Endothelial cell of umbilical vein (primary cell): ENCODE results near the gene SYCP3. TPM values are rescaled to one million over a fixed set of nuclear protein-coding genes. Genes with fewer than 3 reads are reported as not detected.

Source experiments
- BruUV-seq: library from RNA; stranded (reverse); fragments of 400-500 nt; replicated peaks from 2 replicates; lab custom pipeline; 2021; lab: Mats Ljungman, UMichigan
- CTCF ChIA-PET: fragments of 300-600, 350-600 bp; sonication (Branson Sonifier 250); formaldehyde crosslinking; loops from one replicate; lab custom pipeline; 2021; ENCODE audit warnings: antibody characterized with exemption, inconsistent platforms; lab: Charles Lee
- POLR2A ChIA-PET: fragments of 300-600, 350-600 bp; sonication (Branson Sonifier 250); formaldehyde crosslinking; loops from one replicate; lab custom pipeline; 2021; ENCODE audit warnings: antibody characterized with exemption, inconsistent platforms; lab: Charles Lee
- DNase-seq: peaks from one replicate; pipeline ENCODE4 v3.0.0-alpha.2; 2011; ENCODE audit warnings: low read depth, low spot score
- FAIRE-seq: peaks from 2 replicates; lab custom pipeline; 2011; peaks lifted over from hg19 to GRCh38; lab: Jason Lieb, UNC
- H2AFZ ChIP-seq: 2 replicates; pipeline ENCODE4 v1.6.0; 2012; ENCODE audit warnings: low read depth, low read length, control low read depth, inconsistent platforms
- H3K27ac ChIP-seq: 2 replicates; pipeline ENCODE4 v1.5.1; 2011; ENCODE audit warnings: low read depth, mild to moderate bottlenecking, control low read depth, low read length, moderate library complexity; ENCODE audit not compliant: insufficient read depth
- H3K27me3 ChIP-seq, 2 experiments: 2 replicates each; pipeline versions ENCODE4 v1.6.0 to v1.6.1; 2011; ENCODE audit warnings: low read length in 2 of 2, mixed read lengths in 1 of 2; ENCODE audit not compliant: control insufficient read depth in 2 of 2, insufficient read depth in 2 of 2
- H3K36me3 ChIP-seq, 2 experiments: 2 replicates in 1 of 2; 3 replicates in 1 of 2; pipeline ENCODE4 v1.5.1; 2011; ENCODE audit warnings: low read length in 2 of 2, mild to moderate bottlenecking in 1 of 2, moderate library complexity in 1 of 2; ENCODE audit not compliant: control insufficient read depth in 2 of 2, insufficient read depth in 2 of 2; ENCODE audit errors: extremely low read depth in 1 of 2
- H3K4me1 ChIP-seq: 3 replicates; pipeline ENCODE4 v1.5.1; 2011; ENCODE audit warnings: mild to moderate bottlenecking, low read length; ENCODE audit not compliant: control insufficient read depth, insufficient read depth; ENCODE audit errors: extremely low read depth
- H3K4me2 ChIP-seq: 2 replicates; pipeline ENCODE4 v1.6.1; 2011; ENCODE audit warnings: low read length, control low read depth, mixed read lengths; ENCODE audit not compliant: insufficient read depth
- H3K4me3 ChIP-seq, 3 experiments: fragments of 200-600 bp in 1 of 3; sonication (generic), shearing (Covaris generic) in 1 of 3; replicated peaks in 1 of 3; 2 replicates each; pipeline ENCODE4 v1.5.1; 2011 to 2016; ENCODE audit warnings: control low read depth in 3 of 3, low read length in 3 of 3, mild to moderate bottlenecking in 2 of 3, inconsistent platforms in 1 of 3, low read depth in 1 of 3, moderate library complexity in 1 of 3; ENCODE audit not compliant: insufficient read depth in 1 of 3
- H3K79me2 ChIP-seq: 2 replicates; pipeline ENCODE4 v1.6.0; 2012; ENCODE audit warnings: low read length, inconsistent platforms; ENCODE audit not compliant: control insufficient read depth, insufficient read depth
- H3K9ac ChIP-seq: replicated peaks from 2 replicates; pipeline ENCODE3; 2011; ENCODE audit warnings: low read length, control low read depth; ENCODE audit not compliant: insufficient read depth; ENCODE audit errors: extremely low read depth
- H3K9me1 ChIP-seq: replicated peaks from 3 replicates; pipeline ENCODE4 v1.6.0; 2011; ENCODE audit warnings: mild to moderate bottlenecking, low read length; ENCODE audit not compliant: control insufficient read depth, insufficient read depth; ENCODE audit errors: extremely low read depth
- H3K9me3 ChIP-seq: replicated peaks from 2 replicates; pipeline ENCODE4 v1.5.1; 2012; ENCODE audit warnings: low read length, inconsistent platforms; ENCODE audit not compliant: control insufficient read depth, insufficient read depth
- H4K20me1 ChIP-seq: replicated peaks from 2 replicates; pipeline ENCODE3; 2011; ENCODE audit warnings: mild to moderate bottlenecking, low read length; ENCODE audit not compliant: control insufficient read depth, insufficient read depth; ENCODE audit errors: extremely low read depth
- CTCF ChIP-seq, 2 donors: IDR thresholded peaks; 1 replicate in 1 of 2; 2 replicates in 1 of 2; pipeline ENCODE4 v1.5.1; 2011; ENCODE audit warnings: low read length in 2 of 2, mild to moderate bottlenecking in 2 of 2, moderate library complexity in 2 of 2, control low read depth in 1 of 2, inconsistent platforms in 1 of 2, low read depth in 1 of 2; ENCODE audit not compliant: insufficient read depth in 1 of 2; ENCODE audit errors: extremely low read depth in 1 of 2
- EZH2 ChIP-seq: IDR thresholded peaks from 2 replicates; pipeline ENCODE4 v1.6.1; 2012; ENCODE audit warnings: borderline replicate concordance, low read depth, mild to moderate bottlenecking, moderate library complexity, low read length, inconsistent platforms; ENCODE audit not compliant: severe bottlenecking
- FOS ChIP-seq: IDR thresholded peaks from 2 replicates; pipeline ENCODE4 v1.6.1; 2011; ENCODE audit warnings: mild to moderate bottlenecking, low read length, moderate library complexity, borderline replicate concordance; ENCODE audit not compliant: insufficient read depth
- GATA2 ChIP-seq: IDR thresholded peaks from 2 replicates; pipeline ENCODE4 v1.7.0; 2011; ENCODE audit warnings: low read depth, mild to moderate bottlenecking, moderate library complexity, mixed read lengths, low read length; ENCODE audit not compliant: insufficient read length, insufficient read depth
- MAX ChIP-seq: IDR thresholded peaks from 2 replicates; pipeline ENCODE4 v1.6.1; 2011; ENCODE audit not compliant: insufficient read depth, insufficient read length
- MYC ChIP-seq: IDR thresholded peaks from one replicate; pipeline ENCODE4 v1.6.1; 2011; ENCODE audit warnings: mild to moderate bottlenecking, low read depth, low read length
- dilution Hi-C: fragments of 300-500 bp; cut with MboI; formaldehyde crosslinking; loops from one replicate; pipeline ENCODE4 v1.15.0; 2019; ENCODE audit warnings: low sequenced_read_pairs; ENCODE audit not compliant: extremely low pct_ligation_motif_present
- intact Hi-C: fragments of 100-400 bp; cut with micrococcal nuclease; formaldehyde crosslinking; loops from one replicate; pipeline ENCODE4 v1.10.0; 2022
- polyA plus RNA-seq, 4 experiments: library from polyadenylated mRNA; depleted of rRNA in 3 of 4; stranded (reverse) in 3 of 4; unstranded in 1 of 4; fragments of >200 nt; gene quantifications; 2 replicates each; pipeline versions ENCODE4 v1.2.1 to v1.2.3, GENCODE V29; 2011 to 2012; ENCODE audit warnings: missing spikeins in 1 of 4
- total RNA-seq: library from RNA; stranded (reverse); gene quantifications from 2 replicates; pipeline ENCODE4 v1.2.3, GENCODE V29; 2021

The SYCP3 gene
- total and polyA plus RNA-seq, 2 donors (not counting 3 experiments of a cell fraction or from before 2014, with no cell fraction given) = 0.29 TPM; not detected in 1

- POLR2A ChIA-PET = no interaction called here
- H3K36me3 ChIP-seq = no peaks in the 10 kb centered on the region
- H2AFZ ChIP-seq = no peak overlapping the region
- dilution Hi-C loops (no loop called here), intact Hi-C loops (no loop called here)
- H4K20me1 ChIP-seq = no peaks in the 10 kb centered on the region
- H3K79me2 ChIP-seq = no peaks in the 10 kb centered on the region
- H3K9me1 ChIP-seq = no peaks in the 10 kb centered on the region
- H3K4me1 ChIP-seq = no peaks in the 10 kb centered on the region
- BruUV-seq = no TSS peak
- no peaks in the 10 kb centered on the region for H3K9me3 ChIP-seq
- CTCF ChIA-PET = no interaction called here
- H3K27me3 ChIP-seq = peaks cover 3 to 9% of the 10 kb centered on the region in 2 experiments
- H3K9ac ChIP-seq = no peak overlapping the region
- FAIRE-seq (no peak), DNase-seq (no peak)
- no peak overlapping the region for H3K4me2 ChIP-seq
- H3K27ac ChIP-seq = no peak overlapping the region
- H3K4me3 ChIP-seq = no peak overlapping the region
- TF ChIP-seq MAX = no peak
- no peak for TF ChIP-seq FOS
- TF ChIP-seq MYC = no peak
- no peak for TF ChIP-seq CTCF (IDR thresholded peaks at IDR 0.05; ENCODE audit: extremely low read depth in 1 of 2, insufficient read depth in 1 of 2, low read depth in 1 of 2, low read length in 2 of 2)
- no peak for TF ChIP-seq GATA2
- TF ChIP-seq EZH2 = no peak
Observed at GRCh38 chr12:101680647-101681046, 58.6 kb downstream of the SYCP3 start.
